ENCODE results near the gene XYLB. TPM values are rescaled to one million over a fixed set of nuclear protein-coding genes. Genes with fewer than 3 reads are reported as not detected.

The XYLB gene
- total and polyA plus RNA-seq, 9 donors: 1.4 to 7.0 (median 3.8) TPM

DNA sequence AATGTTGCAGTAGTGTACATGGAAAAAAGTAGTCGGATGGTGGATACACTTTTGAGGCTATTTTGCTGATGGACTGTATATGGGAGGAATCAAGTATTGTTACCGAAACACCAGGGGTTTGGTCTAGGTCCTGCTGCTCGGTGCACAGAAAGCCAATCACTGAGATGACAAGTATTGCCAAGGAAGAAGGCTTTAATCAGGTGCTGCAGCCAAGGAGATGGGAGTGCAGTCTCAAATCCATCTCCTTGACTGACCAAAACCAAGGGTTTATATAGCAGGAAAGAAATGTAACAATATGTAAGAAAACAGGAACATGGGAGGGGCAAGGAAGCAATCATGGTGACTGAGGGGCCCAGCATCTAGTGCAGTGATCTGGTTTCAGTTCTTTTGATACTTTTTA is 104.3 kb downstream of the XYLB start:
- intact Hi-C loops (cut with DNase I): no loop called here
- no peak overlapping the region for H3K27ac ChIP-seq
- H3K27me3 ChIP-seq: no peaks in the 10 kb centered on the region
- no peak for DNase-seq
- no peak overlapping the region for H3K4me3 ChIP-seq
- H3K9me3 ChIP-seq: no peaks in the 10 kb centered on the region
- no peak for TF ChIP-seq EP300 (IDR thresholded peaks at IDR 0.05)
- no peak for TF ChIP-seq POLR2A (IDR thresholded peaks at IDR 0.05)
- TF ChIP-seq, protein P1, sequence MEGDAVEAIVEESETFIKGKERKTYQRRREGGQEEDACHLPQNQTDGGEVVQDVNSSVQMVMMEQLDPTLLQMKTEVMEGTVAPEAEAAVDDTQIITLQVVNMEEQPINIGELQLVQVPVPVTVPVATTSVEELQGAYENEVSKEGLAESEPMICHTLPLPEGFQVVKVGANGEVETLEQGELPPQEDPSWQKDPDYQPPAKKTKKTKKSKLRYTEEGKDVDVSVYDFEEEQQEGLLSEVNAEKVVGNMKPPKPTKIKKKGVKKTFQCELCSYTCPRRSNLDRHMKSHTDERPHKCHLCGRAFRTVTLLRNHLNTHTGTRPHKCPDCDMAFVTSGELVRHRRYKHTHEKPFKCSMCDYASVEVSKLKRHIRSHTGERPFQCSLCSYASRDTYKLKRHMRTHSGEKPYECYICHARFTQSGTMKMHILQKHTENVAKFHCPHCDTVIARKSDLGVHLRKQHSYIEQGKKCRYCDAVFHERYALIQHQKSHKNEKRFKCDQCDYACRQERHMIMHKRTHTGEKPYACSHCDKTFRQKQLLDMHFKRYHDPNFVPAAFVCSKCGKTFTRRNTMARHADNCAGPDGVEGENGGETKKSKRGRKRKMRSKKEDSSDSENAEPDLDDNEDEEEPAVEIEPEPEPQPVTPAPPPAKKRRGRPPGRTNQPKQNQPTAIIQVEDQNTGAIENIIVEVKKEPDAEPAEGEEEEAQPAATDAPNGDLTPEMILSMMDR (IDR thresholded peaks at IDR 0.05): no peak
- no peaks in the 10 kb centered on the region for H3K36me3 ChIP-seq
- 94 to 98% (median 95%) methylated on average over 3 of the region's 3 CpGs for WGBS, 3 donors
- H3K4me1 ChIP-seq (ENCODE audit: insufficient read depth): peaks cover 5% of the 10 kb centered on the region

DNA sequence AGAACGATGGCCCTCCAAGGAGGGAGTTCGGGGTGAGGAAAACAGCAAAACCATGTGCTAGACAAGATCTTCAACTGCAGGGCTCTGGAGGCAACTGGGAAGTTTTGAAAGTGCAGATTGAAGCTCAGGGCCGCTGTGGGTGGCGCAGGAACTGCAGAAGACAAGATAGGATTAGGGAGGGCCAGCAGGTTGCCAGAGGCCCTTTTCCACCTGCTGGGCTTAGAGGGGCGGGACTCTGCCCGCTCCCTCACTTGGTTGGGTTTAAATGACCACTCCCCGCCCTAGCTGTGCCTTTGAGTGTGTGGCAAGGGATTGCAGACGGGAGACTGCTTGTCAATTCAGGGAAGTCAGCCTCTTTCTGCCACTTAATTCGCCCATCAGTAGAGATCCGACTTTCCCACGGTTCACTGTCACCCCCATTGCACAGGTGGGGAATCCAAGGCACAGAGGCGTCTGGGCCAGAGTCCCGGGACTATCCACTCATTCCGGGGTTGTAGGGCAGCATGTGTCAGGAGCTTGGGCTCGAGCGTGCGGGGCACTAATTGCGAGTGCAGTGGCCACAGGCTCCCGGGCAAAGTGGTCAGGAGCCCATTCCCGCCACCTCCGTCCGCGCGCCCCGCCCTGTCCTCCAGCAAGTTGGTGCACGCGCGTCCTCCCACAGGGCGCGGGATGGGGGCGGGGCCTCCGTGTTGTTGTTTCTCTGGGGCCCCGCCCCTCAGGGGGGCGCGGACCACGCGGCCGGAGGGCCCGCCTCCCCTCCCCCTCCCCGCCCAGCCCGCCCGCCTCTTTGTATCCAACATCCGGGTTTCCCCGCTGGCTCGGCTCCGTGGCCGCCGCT is 106.7 kb downstream of the XYLB start, which contains the start of gene ACVR2B:
ACVR2B (plus strand) TSS at position 816 of the 838 bp plus-strand sequence. CDS start 433 bp downstream, outside the sequence.
- intact Hi-C loops (cut with DNase I): no loop called here
- peak within 1 kb of the TSS; percentile 84 to 85 for H3K27ac ChIP-seq
- WGBS, 3 donors: 9 to 23% (median 13%) methylated on average over 18 to 47 of the region's 48 CpGs
- H3K36me3 ChIP-seq: no peaks in the 10 kb centered on the region
- H3K27me3 ChIP-seq: no peaks in the 10 kb centered on the region
- peaks cover 23% of the 10 kb centered on the region for H3K4me1 ChIP-seq (ENCODE audit: insufficient read depth)
- peak; percentile 91 to 95 (median 92) for DNase-seq
- H3K4me3 ChIP-seq: peak within 1 kb of the TSS; percentile 68
- H3K9me3 ChIP-seq: no peaks in the 10 kb centered on the region
- TF ChIP-seq, protein P1 (IDR thresholded peaks at IDR 0.05): no peak
- TF ChIP-seq POLR2A (IDR thresholded peaks at IDR 0.05) (no peak), EP300 (IDR thresholded peaks at IDR 0.05) (no peak)

DNA sequence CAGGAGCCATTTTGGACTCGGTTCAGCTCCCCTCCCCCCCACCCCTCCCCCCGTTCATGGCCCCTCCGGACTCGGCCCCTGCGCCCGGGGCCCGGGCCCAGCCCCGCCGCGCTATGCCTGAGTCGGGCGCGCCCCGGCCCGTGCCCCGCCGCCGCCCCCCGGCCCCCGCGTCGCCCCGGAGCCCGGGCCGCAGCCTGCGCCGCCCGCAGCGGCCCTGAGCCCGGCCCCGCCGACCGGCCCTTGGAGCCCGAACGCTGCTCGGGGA is 107.3 kb downstream of the XYLB start:
- intact Hi-C loops (cut with DNase I): no loop called here
- TF ChIP-seq EP300 (IDR thresholded peaks at IDR 0.05): no peak
- TF ChIP-seq POLR2A (IDR thresholded peaks at IDR 0.05): no peak
- TF ChIP-seq, protein P1 (IDR thresholded peaks at IDR 0.05): no peak
- no peaks in the 10 kb centered on the region for H3K27me3 ChIP-seq
- no peak for DNase-seq
- H3K36me3 ChIP-seq: no peaks in the 10 kb centered on the region
- H3K4me3 ChIP-seq: peak overlapping the region; percentile 68
- H3K27ac ChIP-seq: peak overlapping the region; percentile 84 to 85
- peaks cover 28% of the 10 kb centered on the region for H3K4me1 ChIP-seq (ENCODE audit: insufficient read depth)
- no peaks in the 10 kb centered on the region for H3K9me3 ChIP-seq
- WGBS, 3 donors: 0 to 1% methylated on average over 10 to 36 of the region's 36 CpGs; no CpG with 5 or more reads in 1 of the 3 donors

DNA sequence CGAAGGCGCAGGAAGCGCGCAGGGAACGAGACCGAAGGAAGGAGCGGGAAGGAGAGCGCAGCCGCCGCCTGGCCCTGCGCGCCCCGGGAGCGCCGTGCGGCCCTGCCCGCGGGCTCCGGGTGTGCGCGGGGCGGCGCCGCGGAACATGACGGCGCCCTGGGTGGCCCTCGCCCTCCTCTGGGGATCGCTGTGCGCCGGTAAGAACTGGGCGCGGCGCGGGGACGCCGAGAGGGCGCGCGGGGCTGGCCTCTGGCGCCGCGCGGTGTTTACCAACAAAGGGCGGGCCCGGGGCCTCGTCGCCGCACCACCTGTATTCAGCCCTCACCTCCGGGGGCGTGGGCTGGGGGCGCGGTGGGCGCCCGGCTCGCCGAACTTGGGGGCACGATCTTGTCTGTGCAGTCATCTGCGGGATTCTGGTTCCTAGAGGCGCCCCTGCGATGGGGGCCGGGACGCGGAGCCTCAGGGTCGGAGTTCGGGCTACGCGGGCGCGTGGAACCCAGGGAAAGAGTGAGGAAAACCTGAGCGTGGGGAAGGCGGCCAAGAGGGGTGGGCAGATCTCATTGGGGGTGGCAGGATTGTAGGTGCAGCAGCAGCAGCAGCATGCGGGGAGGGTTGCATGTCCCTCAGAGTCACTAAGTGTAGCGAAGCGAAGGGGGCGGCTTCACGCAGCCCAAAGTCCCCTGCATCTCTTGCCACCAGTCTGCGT is 107.7 kb downstream of the XYLB start:
- DNase-seq: peak; percentile 43 to 71 (median 63)
- peak overlapping the region; percentile 84 to 85 for H3K27ac ChIP-seq
- no peaks in the 10 kb centered on the region for H3K9me3 ChIP-seq
- H3K27me3 ChIP-seq: no peaks in the 10 kb centered on the region
- H3K36me3 ChIP-seq: no peaks in the 10 kb centered on the region
- H3K4me1 ChIP-seq (ENCODE audit: insufficient read depth): peaks cover 32% of the 10 kb centered on the region
- intact Hi-C loops (cut with DNase I): no loop called here
- H3K4me3 ChIP-seq: peak overlapping the region; percentile 68
- TF ChIP-seq, protein P1 (IDR thresholded peaks at IDR 0.05): no peak
- TF ChIP-seq POLR2A (IDR thresholded peaks at IDR 0.05): no peak
- TF ChIP-seq EP300 (IDR thresholded peaks at IDR 0.05): no peak
- WGBS, 3 donors: 1% methylated on average over 65 to 78 of the region's 78 CpGs

All from ovary (tissue), 9 donors.